GM21447 (cell line): Measurements from ENCODE around the gene ITIH4.

Experiments
- ATAC-seq: cut with Tn5 transposase; IDR thresholded peaks from one replicate; pipeline ENCODE4 v1.9.1; 2021; ENCODE audit not compliant: unreplicated experiment

The ITIH4 gene

GRCh38 chr3:52849656-52850055 lies 19.2 kb upstream of the ITIH4 start:
- no peak for ATAC-seq

DNA sequence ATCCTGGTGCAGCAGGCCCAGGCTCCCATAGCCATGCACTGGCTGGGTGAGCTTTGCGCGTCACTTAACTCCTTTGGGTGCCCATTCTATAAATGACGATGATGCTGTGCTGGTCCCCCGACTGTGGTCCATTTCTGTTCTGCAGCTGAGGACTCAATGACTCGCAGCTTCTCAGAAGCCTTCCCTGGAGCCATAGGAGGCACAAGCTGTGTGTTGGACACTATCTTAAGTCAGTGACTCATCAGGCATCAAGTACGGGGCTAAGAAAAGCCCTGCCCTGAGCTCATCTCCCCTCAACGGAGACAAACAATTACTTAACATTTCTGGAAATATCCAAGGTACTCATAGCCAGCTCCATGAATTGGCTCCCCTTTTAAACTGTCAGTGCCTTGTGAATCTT lies 18.1 kb upstream of the ITIH4 start:
- ATAC-seq, result no peak

- no peak for ATAC-seq
These were observed 17.3 kb upstream of the ITIH4 start for GRCh38 chr3:52847726-52848125.

DNA sequence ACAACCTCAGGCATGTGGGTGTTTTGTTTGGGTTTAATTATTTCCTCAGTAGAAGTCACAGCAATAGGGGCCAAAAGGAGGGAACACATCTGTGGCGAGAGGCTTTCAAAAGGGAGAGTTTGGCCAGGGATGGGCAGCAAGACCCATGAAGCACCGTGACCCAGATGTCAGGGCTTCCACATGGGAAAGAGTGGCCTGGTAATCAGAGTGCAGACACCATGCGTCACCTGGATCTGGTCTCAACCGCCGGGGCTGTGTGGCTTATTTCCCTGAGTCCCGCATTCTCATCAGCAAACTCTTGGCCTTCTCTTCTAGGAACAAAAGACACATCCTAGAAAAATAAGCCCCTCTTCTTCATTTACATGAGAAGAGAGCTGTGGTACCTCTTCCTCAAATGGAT lies 16.8 kb upstream of the ITIH4 start:
- ATAC-seq, result no peak

- ATAC-seq, result no peak
These were observed 16.0 kb upstream of the ITIH4 start for GRCh38 chr3:52846432-52846965.

- no peak for ATAC-seq
These were observed 15.4 kb upstream of the ITIH4 start for GRCh38 chr3:52845691-52846431.

GRCh38 chr3:52845157-52845556 lies 14.7 kb upstream of the ITIH4 start:
- ATAC-seq, result no peak

GRCh38 chr3:52844290-52844975 lies 14.0 kb upstream of the ITIH4 start:
- no peak for ATAC-seq

DNA sequence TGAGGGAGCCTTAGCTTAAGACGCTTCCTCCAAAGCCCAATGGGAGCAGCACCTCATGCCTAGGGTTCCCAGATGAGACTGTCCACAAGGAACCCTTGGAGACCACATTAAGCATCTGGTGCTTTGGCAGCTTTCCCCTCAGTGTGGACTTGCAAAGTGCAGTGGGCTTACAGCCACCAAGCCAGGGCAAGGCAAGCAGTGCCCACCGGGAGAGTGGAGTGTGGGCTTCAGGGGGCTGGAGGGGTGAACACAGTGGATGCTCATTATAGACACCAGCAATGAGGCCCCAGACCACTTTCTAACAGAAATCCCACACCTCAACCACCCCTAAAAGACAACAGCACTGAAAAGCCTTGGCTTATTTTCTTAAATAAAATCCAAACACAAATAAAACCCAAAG lies 13.4 kb upstream of the ITIH4 start:
- no peak for ATAC-seq

- no peak for ATAC-seq
These were observed 12.8 kb upstream of the ITIH4 start for GRCh38 chr3:52843108-52843865.

DNA sequence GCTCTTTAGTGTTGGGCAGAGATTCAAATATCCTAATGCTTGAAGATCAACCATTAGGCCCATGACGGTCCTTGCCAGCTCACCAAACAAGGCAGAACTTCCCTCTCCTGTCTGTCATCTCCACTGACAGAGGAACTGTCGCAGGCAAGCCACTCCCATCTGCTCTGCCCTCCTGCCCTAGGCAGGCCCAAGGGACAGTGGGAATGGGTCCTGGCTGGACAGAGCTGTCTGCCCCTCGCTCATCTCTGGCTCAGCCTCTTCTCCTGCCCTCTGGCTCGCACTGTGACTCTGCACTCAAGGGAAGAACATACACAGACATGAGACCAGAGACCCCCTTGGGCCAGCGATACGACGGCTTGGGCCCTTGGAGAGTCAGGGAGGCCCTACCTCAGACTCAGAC lies 12.0 kb upstream of the ITIH4 start:
- no peak for ATAC-seq

DNA sequence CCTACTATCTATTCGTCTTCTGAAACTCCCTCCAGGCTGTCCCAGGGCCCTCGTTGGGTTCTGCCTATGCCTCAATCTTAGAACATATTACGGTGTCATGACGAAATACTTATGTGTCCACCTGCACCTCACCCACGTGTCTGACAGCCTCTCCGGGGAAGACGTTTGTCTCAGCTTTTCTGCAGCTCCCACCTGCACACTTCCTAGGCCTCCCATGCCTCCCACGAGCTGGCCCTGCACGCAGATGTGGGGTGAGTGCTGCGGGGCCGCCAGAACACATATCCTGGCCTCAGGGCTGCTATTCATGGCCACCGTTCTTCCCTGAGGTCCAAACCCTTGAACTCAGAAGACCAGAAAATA lies 11.5 kb upstream of the ITIH4 start:
- ATAC-seq, result no peak

DNA sequence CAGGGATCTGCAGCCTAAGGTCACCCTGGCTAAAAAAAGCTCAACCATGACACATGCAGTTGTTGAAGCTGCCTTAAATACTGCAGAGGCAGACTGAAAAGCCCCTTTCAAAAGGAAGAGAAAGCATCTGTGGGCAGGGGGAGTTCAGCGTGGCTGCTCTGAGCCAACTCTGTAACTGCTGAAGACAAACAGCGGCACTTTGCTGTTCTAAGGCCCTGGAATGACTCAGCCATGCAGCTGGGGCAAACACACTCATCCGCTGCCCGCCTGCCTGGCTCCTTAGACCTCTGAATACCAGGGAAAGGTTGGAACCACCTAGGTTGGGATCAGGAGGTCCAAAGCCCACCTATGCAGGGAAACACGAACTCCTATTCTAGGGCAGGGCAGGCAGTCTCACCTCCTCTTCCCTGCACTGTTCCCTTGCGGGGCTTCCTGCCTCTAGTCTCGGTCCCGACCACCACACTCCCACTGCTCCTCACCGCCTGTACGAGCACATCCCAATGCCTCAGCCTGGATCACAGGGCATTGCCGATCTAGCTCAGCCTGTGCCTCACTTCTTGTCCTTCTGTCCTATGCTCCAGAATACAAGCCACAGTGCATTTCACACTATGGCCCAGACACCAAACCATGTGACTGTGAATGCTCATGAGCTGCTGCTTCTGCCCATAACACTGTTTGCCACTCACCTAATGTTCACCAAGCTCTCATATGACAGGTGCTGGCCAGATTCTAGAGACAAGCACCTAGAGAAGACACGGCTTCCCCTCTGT lies 10.9 kb upstream of the ITIH4 start:
- ATAC-seq, result no peak

- ATAC-seq, result no peak
These were observed 9.5 kb upstream of the ITIH4 start for GRCh38 chr3:52839892-52840545.

- ATAC-seq, result no peak
These were observed 8.8 kb upstream of the ITIH4 start for GRCh38 chr3:52839268-52839575.

DNA sequence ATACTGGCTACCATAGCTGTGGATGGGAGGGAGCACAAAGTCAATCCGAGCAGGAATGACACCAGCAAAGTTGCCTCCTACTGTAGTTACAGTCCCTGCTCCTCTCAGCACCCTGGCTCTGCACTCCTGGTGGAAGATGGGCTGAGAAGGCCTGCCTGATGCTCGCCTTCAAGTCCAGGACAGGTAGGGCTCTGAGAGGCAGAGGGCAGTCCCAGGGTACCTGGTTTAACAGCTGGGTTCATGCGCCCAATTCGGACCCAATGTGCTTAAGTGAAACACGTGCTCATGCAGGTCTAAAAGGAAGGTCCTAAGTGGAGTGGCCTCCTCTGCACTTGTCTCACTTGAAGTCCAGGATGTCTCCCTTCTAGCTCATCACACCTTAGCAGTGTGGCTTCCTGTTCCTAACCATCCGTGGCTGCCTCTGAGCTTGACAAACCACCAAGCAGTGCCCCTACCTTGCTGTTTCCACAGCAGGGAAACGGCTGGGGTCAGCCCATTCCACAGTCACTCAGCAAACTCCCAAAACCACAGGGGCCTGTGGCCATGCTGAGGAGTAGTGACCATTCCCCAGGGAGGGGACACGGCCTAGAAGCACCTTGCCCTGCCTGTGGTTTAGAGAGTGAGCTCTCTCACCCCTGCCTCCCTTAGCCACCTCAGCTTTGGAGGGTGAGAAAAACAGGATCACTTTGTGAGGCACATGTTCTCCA lies 8.2 kb upstream of the ITIH4 start:
- ATAC-seq, result no peak

DNA sequence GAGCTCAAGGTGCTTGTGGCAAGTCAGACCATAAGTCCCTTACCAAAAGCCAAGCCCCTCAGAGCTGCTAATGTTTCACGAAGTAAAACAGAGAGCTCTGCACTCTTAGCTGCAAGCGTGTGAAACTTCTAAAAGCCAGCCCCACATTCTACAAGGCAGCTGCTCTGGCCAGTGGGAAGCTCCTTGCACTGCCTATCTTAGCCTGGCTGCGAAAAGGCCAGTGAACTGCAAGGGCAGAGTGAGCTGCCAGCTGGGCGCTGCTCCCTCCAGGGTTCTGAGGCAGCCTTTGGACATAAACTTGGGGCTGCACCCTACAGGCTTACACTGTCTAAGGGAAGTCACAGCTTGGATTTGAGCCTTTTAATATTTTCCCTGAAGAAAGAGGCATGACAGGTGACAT lies 6.5 kb upstream of the ITIH4 start:
- ATAC-seq, result no peak

DNA sequence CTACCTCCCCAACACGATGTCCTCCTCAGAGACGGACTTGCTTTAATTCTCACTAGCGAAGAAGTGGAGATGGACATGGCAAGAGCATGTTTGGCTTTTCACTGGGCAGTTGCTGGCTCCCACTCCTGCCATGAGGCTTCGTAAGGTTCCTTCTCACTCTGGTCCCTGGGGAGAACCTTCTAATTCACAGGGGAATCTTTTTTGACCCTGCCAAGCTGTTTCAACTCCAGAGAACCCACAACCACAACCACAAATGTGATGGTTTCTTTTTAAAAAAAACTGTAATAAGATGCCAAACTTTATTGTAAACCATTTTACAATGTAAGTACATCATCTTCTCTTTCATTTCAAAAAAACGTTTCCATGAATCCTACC lies 6.0 kb upstream of the ITIH4 start:
- no peak for ATAC-seq

GRCh38 chr3:52835766-52836470 lies 5.4 kb upstream of the ITIH4 start:
- ATAC-seq, result no peak
